GDM1 (cell line): ENCODE measurements around the gene UBE2G2.

ENCODE experiments used
- DNase-seq: peaks from one replicate; lab custom pipeline; 2025; lab: John Stamatoyannopoulos, UW

Gene UBE2G2

DNA sequence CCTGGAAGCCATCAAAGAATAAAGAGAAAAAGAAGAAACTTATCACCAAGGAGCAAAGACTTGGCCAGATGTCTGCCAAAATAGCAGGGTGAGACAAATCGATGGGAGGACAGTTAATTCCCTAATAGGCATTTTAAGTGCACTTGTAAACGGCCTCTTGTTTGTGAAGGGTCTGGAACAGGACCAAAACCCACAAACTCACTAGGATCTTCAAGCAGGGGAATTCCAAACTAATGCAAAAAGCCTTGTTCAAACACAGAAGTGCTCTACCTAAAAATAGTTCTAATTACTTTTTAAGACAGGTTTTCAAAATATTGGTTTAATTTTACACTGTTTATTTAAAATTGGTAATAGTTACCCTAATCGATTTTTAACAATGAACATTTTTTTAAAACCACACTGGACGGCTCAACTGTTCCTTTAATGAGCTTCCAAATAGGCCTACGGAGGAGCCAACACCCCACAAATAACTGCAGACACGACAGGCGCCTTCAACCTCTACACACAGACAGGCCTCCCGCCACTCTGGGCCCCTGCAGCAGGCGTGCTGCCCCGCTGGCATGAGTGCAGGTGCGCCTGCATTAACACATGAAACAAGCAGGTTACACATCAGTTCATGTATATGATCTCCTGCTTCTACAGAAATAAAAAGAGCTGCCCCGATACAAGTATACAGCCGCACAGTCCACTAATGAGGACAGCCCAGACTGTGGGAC is 15.8 kb downstream of the UBE2G2 start:
- DNase-seq = no peak

DNA sequence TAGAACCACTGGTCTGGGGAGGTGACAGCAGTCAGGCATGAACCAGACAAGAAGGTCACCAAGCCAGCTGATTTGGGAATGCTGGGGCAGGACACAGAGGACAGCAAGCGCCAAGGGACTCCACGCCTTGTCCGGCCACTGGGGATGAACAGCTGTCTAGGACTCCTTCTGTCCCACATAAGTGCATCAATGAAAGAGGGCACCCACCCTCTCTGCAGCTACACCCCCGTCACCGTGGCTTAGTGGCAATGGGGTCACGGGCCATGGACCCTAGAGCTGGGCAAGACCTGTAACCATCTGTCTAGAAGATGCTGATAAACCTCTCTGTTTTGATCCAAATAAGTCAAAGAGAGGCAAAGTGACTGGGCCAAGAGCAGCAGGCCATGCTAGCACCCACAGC is 16.8 kb downstream of the UBE2G2 start:
- DNase-seq = no peak

DNA sequence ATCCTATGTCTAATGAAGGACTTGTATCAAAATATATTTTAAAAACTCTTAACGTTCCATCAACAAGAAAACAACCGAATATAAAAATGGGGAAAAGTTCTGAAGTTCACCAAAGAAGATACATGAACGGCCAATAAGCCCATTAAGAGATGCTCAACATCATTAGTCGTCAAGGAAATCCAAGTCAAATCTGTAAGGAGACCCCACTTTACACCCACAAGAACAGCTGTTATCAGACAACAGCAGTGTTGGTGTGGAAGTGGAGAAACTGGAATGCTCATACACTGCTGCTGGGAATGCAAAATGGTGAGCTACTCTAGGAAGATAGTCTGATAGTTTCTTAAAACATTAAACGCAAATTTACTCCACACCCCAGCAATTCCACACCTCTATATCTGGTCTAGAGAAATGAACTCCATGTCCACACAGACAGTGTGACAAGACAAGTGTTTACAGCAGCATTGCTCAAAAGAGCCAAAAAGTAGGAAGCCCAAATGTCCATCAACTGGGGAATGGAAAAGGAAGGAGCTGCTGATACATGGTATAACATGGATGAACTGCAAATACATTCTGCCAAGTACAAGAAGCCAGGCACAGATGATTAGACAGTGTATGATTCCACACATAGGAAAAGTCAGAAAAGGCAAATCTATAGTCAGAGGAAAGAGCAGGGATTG is 18.5 kb downstream of the UBE2G2 start:
- no peak for DNase-seq

DNA sequence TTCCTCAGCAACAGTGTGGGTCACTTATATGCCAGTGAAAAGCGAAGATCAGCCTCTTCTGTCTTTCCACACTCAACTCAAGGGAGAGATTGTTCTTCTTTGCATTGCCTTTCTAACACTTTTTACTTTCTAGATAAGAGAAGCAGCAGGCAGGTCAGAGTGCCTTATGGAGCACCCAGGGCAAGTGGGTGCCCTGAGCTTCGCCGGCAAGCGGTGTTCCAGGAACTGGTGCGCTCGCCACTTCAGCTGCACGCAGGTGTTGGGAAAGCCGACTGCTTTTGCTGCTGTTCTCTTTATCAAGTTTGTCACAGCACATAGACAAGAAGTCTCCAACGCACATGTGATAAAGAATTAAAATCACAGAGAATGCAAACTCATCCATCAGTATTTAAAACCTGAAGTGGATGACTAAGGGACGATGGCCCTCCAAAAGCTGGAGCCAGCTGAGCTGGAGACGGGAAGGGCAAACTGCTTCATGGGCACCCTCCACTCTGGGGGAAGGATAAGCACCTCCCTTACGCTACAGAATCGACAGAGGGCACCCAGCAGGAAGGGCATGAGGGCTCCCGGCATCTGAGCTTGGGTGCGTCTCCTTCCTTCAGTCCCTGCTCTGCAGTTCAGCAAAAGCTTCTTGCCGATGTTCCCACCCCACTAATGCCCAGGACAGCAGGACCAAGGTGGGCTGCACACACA is 20.7 kb downstream of the UBE2G2 start:
- DNase-seq = no peak

DNA sequence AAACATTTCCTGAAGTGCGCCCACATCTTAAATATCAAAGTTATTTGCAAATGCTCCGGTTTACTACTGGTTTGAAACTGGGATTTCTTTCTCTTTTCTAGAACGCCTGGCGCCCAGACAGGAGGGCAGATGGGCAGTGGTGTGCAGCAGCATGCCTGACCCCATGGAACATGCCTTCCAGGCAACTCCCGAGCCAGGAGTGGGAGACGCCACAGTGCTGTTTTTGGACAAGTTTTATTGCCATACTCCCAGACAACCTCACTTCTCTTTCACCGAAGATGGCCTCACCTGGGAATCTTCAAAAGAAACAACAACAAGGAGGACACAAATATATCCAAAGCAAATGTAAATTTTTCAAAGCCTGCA is 21.5 kb downstream of the UBE2G2 start:
- no peak for DNase-seq

DNA sequence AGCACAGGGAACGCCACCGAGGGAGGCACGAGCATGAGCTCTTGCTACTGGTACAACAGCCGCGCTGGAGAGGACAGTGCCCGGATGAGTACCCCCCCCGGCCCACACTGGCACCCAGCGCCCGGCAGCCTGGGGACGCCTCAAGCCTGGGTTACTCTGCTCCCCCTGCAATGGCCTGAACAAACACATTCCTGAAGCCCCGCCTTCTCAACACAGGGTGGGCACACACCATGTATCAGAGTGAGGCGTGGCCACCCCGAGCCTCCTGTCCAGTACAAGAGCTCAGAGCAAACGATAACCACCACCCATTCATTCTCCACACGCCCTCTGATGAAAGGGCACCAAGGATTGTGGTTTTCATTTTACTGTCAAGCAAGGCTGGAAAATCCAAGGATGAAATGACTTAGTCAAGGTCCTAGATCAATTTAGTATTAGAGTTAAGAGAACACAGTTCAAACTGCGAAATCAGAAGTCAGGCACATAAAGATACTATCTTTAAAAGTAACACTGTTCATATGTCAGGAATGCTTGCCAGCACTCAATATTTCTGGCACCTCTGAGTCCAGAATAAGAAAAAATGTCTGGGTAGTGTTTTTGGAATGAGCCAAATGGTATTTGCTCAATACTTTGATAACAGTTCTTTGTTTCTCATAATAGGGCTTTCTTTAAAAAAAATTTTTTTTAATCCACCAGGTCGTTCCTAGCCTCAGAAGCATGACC is 22.0 kb downstream of the UBE2G2 start:
- no peak for DNase-seq

DNA sequence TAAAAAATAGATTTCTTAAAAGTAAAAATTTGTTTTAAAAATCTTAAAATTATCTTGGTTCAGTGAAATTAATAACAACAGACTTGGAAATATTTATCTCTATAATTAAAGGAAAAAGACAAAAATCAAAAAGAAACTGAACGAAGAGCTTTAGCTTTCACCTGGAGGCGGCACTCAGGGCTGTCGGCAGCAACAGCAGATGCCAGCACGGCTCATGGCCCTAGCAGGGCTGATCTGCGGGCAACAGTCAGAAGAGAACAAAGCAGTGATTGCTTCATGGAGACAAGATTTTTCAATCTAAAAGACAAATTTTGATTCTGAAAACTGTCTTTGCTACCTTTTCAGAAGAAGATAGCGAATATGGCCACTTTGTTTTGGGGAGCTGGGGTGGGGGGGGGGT is 22.6 kb downstream of the UBE2G2 start:
- no peak for DNase-seq

DNA sequence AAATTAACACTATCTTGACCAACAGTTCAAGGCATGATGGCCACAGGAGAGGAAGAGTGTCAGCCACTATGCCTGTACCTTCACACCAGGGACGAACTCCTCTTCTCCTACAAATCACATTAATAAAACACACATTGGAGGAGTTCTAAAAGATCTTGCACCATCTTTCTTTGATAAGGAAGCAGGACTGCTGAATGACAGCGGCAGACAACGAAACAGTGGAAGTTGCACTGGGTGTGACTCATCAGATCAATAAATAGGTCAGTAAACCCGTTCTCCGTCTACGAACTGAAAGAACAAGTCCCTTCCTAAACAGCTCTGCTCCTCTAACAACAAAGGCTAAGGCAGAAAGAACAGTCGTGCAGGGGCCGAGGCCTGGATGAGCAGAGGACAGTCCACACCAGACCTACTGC is 23.1 kb downstream of the UBE2G2 start:
- no peak for DNase-seq

DNA sequence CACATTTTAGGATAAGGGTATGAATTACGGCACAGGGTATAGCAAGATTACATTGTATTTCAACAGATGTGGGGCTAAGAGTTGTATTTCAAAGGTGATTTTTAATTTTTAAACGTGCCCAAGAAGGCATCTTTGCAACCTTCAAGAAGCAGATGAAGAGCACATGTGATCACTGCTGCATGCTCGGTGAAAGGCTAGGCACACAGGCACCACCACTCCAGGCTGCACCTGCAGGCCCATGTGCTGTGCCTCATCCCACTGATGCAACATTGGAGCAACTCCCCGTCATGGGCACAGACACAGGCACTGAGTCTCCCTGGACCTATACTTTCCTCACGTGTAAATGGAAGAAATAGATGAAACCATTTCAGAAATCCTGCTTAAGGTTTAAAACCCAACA is 23.5 kb downstream of the UBE2G2 start:
- DNase-seq = no peak

DNA sequence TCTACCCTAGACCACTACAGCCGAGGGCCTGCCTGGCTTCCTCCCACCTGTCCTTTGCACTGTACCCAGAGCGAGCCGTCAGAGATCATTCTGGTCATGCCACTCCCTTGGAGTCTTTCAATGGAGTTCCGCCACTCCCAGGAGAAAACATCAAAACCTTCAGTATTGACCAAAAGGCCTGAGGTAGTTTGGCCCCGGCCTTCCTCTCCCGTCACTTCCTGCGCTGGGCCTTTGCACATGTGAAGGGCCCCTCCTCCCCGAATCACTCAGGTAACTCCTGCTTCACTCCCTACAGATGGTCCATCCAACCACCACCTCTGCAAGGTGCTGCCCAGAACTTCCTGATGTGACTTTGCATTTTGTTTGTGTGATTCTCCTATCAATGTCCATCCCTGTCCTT is 26.6 kb downstream of the UBE2G2 start:
- DNase-seq = no peak

DNA sequence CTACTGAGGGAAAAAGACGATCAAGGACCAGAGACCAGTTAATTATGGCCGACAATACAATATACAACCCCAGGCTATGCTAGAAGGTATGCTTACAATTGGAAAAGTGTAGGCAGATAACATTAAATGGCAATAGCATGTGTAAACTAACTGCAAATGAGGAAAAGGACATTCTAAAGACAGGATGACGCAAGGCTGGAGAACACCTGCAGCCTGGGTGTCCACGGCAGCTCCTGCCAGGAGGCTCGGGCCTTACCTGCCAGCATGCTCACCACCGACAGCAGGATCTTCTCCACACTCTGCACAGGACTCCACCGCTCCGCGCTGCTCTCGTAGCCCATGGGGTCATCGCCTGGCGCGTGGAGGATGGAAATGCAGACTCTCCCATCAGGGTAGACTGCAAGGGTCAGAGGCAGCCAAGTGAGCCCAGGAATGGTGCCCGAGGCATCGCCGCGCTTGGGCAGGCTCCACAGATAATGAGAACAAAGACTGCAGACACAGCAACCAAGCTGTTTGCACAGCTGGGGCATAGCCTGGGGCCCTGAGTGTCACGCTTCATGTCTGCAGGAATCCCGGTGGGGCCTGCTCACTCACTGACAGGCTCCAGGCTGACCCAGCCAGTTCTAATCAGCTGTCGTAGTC is 28.2 kb downstream of the UBE2G2 start:
- no peak for DNase-seq

DNA sequence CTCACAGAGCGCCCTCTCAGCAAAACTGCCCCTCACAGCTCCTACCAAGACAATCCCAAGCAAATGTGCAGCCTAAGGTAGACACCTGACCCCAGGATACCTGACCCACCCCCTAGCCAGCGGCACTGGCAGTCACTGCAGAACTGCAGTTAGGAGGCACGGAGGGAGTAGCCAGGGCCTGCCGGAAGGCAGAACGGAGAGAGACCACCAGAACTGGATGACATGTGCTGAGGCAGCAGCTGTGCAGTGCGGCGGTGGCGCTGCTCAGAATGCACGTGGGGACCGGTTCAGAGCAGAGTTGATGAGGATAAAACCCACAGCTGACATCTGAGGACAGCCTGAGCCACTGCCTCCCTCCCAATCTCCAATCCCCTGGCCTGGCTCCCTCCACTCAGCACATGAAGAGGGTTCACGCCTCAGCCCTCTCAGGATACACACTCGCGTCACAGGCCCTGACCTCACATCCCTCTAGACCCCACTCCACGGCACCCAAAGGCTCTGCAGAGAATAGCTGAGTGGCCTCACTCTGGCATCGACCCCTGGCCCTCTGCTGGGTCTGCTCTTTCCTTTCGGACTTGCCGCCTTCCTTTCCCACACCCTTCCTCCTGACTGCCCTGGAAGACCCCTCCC is 29.6 kb downstream of the UBE2G2 start:
- DNase-seq = no peak

DNA sequence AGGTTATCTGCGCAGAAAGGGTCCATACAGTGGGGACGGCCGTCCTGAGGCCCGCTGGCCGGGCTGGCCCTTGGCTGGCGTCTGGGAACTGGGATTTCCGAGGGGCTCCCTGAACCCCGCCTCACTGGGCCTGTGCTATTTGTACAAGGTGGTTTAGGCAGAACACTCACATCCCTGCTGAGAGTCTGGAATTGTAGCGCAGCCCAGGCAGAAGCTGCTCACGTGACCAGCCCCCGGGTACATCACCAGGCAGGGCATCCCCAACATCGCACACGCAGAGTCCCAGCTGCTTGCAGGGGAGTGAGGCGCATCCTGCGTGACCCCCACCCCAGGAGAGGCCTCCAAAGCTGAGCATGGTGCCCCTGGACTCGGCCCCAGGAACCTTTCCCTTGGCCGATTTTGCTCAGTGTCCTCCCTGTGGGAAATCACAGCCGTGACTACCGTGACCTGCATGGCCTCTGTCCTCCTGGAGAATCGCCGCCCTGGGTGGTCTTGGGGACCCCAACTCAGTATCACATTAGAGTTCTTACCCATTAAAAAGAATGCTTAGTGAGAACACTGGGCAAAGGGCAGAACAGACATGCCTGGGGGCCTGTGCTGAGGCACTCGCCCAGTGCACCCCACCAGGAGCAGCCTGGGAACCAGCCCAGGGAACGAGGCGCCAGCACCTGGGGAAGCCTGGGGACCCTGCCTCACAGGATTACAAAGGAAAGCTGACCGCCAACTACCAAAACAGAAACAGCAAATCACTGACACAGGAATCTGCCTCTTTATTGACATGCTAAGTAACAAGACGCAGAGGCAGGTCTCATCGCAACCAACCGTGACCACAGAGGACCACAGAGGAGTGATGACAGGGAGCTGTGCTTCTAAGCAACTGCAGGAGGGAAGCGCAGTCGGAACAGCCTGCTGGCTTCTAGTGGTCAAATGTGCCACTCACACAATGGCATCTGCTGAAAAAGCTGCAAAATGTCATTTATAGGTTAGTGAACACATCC is 33.5 kb downstream of the UBE2G2 start:
- DNase-seq = no peak

DNA sequence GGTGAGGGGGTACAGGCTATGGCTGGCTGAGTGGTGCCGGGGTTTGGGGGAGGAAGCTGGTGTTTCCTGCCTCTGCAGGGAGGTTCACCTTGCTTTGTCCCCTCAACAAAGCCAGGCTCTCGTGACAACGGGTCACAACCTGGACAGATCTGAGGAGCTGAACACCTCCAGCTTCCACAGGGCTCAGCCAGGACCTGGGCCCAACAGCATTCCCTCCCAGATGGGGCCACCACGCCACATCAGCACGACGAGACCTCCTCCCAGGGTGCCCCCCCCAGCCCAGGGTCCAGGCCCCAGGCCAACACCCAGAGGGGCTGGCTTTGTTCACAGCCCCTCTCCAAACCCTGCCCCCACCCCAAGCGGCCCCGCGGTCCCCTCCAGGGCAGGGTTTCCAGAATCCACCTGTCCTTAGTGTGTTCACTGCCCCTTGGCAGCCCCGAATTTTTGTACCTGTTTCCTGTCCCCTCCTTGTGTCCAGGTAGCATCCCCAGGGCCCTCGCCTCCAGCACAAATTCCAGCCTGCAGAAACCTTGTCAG is 34.7 kb downstream of the UBE2G2 start:
- DNase-seq = no peak

DNA sequence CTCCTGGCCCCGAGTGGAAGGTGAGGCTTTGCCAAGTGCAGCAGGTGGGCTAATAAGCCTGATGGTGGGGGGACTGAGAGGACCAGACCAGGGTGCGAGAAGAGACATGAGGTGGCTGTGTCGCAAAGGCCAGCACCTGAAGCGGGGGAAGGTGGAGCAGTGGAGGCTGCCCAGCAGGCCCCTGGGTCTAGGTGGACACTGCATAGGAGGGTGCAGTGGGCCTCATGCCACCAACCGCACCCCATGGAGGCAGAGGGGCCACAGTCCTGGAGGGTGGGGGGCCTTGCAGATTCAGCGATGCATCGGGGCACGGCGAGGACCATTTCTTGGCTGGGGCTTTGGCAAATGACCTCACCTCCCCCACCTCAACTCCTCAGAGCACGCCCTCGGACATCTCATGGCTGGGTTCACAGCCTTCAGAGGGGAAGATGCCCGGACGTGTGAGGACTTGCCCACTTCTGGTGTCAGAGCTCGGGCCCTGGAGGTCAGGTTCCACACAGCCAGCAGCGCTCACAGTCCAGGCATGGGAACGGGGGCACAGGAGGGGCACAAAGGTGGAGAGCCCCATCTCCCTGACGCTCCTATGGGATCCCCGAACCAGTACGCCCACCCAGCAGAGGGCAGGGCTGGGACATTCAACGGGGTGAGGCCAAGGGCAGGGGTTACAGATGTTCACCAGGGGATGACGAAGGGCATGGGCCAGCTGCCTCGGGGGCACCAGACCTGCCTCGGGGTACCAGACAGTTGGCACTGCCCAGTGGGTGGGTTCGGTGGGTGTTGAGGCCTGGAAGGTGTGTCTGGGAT is 35.4 kb downstream of the UBE2G2 start:
- no peak for DNase-seq

DNA sequence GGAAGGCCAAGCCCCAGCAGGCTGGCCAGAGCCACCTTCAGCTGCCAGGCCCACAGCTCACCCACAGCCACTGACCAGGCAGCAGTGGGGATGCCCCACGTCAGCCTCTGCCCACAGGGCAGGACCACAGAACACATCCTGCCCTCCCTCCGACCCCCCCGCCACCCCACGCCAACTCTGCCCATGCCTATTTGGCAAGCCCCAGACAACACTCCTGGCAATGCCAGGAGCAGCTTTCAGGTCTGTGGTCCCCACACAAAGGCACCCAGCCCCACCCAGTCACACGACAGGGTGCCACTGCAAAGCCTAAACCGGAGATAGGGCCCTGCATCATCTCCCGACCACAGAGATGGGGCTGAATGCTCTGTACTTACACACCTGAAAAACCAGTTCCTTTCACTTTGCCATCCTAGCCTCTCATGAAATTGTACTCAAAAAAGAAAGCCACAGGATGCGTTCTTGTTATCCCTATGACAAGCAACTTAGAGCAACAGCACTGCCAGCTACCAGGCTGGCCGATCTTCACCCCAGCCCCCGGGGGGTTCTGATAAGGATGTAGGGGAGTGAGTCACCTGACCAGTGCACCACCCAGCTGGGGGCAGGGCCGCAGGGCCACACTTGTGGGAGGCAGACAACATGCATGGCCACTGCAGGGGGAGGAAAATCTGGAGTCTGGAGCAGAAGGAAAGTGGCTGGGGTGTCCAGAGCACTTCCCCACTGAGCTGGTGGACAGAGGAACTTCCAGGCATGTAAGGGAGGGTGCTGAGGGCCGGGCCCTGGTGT is 36.2 kb downstream of the UBE2G2 start:
- no peak for DNase-seq

DNA sequence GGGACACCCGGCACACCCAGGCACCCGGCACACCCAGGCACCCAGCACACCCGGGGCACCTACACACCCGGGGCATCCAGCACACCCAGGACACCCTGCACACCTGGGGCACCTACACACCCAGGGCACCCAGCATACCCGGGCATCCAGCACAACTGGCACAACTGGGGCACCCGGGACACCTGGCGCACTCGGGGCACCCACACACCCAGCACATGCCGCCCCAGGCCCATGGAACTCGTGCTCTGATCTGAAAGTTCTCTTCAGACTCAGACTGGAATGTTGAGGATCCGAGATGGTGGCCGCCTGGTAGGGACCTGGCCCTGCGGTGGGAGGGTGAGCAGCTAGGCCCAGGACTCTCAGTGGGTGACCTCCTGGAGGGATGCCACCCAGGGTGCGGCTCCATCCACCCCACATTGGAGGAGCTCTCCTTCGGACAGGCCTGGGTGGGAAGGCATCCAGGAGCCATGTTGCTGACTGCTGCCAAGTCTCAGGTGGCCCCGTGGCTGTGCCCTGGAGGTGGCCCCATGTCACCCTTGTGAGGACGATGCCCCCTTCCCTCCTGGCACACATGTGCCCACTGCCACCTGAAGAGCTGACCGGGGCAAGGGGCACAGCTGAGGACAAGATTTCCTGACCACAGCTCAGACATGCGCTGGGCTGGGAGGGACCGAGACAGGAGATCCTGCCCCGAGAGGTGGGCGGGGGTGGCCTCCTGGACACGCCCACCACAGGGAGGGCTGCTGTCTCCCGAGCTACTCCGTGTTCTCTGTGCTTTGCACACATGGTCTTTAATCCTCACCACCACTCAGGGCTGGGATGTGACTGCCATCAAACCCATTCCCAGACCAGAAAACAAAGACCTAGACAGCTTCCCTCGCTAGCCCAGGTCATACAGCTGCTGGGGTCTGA is 37.0 kb downstream of the UBE2G2 start:
- DNase-seq = no peak
